A172 (cell line): ENCODE data around the gene GLIPR2. TPM values are rescaled to one million over a fixed set of nuclear protein-coding genes. Genes with fewer than 3 reads are reported as not detected.

ENCODE experiments used
- DNase-seq: peaks from one replicate; pipeline ENCODE4 v3.0.0-alpha.2; 2015; ENCODE audit warnings: low spot score
- total RNA-seq: library from RNA; depleted of rRNA; stranded (reverse); fragments of >200 nt; shearing (Covaris generic); gene quantifications from 2 replicates; pipeline ENCODE4 v1.2.3, GENCODE V29; 2014; rRNA removed

Gene GLIPR2
- total RNA-seq, 1 experiment from 2014 or later: 17.6 TPM

DNA sequence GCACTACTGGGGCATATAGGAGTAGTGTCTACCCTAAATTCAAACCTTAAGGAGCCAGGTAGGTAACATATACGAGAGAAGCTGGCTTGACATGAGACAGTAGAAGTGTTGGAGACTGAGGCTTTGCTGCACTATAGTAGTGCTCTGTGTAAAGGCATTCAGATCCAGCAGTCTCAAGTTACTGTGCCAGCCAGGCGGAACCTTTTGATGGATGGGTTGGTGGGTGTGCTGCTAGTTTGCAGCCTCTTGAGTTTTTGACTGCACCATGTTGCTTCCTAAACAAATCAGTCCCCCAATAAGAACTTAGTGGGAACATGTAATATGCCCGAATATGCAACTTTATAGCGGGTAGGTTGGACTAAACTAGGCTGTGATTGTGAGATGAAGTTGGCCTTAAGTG is 55.7 kb downstream of the GLIPR2 start:
- DNase-seq: no peak

- DNase-seq: no peak
These were observed 56.5 kb downstream of the GLIPR2 start for GRCh38 chr9:36193023-36193422.

DNA sequence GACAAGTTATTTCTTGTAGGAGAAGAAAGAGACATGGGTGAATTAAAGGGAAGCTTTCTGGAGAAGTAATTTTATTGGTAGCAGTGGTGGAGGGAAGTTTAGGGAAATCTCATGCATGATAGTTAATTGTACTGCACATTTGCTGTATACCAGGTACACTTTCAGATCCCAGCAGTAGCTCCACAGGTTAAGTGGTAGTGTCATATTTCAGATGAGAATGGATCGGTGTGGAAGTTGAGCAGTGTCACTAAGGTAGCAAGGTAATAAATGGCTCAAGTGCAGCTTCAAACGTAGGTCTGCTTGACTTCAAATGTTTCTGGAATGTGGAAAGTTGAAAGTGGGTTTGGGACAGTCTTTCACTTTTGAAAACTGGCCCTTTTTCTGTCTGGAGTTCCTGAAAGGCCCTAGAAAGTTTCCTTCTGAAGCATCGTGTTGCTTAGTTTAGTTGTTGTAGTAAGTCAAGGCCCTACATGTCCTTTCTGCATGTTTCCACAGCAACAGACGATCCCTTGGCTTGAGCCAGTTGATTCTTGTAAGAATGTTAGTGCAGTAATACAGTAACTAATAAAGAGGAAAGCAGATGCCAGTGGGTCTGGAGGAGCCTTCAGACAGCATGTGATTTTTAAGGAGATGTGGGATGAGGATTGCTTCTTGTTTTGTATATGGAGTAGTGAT is 57.9 kb downstream of the GLIPR2 start:
- no peak for DNase-seq

- DNase-seq: no peak
These were observed 68.5 kb downstream of the GLIPR2 start for GRCh38 chr9:36204906-36205547.

DNA sequence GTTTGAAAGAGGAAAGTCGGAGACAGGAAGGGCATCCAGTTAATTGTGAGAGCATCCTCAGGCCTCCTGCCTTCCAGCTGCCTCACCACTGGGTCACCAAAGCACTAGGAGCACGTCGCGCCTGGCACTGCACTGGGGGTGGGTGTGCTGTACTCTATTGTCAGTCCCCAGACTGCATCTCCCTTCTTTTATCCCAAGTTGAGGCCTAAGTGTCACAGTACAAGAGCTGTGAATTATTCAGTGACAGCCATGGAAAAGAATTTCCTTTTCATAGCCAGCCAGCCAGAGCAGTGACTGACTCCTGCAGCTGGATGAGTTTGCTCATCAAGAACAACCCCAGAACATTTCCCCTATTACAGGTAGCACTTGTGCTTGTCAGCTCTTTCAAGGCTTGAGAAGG is 70.5 kb downstream of the GLIPR2 start:
- no peak for DNase-seq

GRCh38 chr9:36207546-36208012 is 71.0 kb downstream of the GLIPR2 start:
- DNase-seq: no peak

DNA sequence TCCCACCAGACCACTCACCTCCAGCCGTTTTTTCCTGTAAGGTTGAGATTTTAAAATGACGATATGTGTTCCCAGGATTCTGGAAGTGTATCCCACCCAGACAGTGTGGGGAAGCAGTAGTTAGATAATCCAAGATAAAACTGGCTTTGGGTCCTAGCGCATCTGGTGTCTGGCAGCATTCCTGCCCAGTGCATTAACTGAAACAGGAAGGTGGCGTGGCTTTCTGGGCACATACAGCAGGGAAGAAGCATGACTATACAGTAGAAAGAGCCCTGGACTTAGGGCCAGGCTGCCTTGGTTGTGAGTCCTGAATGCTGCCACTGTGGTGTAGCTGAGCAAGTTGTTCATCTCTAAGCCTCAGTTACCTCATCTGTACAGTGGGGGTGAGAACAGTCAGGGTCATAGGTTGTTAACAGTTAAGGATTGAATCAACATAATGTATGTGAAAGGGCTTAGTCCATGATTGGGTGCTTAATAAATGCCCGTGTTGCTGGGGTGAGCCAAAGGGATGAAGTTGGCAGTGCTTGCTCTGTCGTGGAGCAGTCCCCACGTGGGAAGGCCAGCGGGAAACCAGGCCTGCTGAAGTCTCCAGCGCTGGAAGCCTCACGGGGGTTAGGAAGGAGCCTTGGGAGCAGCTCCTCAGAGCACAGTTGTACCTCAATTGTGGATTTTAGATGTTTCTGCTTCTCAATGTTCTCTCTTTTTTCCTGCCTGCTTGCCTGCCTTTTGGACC is 72.2 kb downstream of the GLIPR2 start:
- DNase-seq: no peak

- DNase-seq: no peak
These were observed 74.2 kb downstream of the GLIPR2 start for GRCh38 chr9:36210722-36211121.

DNA sequence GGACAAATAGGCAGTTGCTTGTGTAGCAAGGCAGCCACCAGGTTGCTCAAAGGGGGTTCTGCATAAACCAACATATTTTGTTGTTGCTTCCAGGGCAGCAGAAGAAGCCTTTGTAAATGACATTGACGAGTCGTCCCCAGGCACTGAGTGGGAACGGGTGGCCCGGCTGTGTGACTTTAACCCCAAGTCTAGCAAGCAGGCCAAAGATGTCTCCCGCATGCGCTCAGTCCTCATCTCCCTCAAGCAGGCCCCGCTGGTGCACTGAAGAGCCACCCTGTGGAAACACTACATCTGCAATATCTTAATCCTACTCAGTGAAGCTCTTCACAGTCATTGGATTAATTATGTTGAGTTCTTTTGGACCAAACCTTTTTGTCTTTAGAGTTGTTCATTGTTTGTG is 75.0 kb downstream of the GLIPR2 start:
- DNase-seq: no peak

GRCh38 chr9:36213387-36213786 is 76.9 kb downstream of the GLIPR2 start:
- DNase-seq: no peak

Other genes starting within 250 kb of the GLIPR2 start
- 1.0 TPM in 1 of 2 replicates, not detected in the other for gene HRCT1, start 230.5 kb upstream of the GLIPR2 start, total RNA-seq
- 0.31 TPM in 1 of 2 replicates, not detected in the other for gene SPAAR, start 227.2 kb upstream of the GLIPR2 start, total RNA-seq
- not detected in 2 replicates for gene OR2S2, start 178.6 kb upstream of the GLIPR2 start, total RNA-seq
- gene RECK, start 99.8 kb upstream of the GLIPR2 start, total RNA-seq: 17.9 and 19.4 TPM in 2 replicates
- 0.34 and 0.36 TPM in 2 replicates for gene CCIN, start 32.7 kb downstream of the GLIPR2 start, total RNA-seq
- gene CLTA, start 54.2 kb downstream of the GLIPR2 start, total RNA-seq: 499 and 646 TPM in 2 replicates
- gene GNE, start 121.7 kb downstream of the GLIPR2 start, total RNA-seq: 26.5 and 35.0 TPM in 2 replicates